ENCODE results near the gene FABP1. TPM values are rescaled to one million over a fixed set of nuclear protein-coding genes. Genes with fewer than 3 reads are reported as not detected.

Gene FABP1
- polyA plus RNA-seq, 2 of the 4 experiments (the other 2 are of a cell fraction), result not detected

DNA sequence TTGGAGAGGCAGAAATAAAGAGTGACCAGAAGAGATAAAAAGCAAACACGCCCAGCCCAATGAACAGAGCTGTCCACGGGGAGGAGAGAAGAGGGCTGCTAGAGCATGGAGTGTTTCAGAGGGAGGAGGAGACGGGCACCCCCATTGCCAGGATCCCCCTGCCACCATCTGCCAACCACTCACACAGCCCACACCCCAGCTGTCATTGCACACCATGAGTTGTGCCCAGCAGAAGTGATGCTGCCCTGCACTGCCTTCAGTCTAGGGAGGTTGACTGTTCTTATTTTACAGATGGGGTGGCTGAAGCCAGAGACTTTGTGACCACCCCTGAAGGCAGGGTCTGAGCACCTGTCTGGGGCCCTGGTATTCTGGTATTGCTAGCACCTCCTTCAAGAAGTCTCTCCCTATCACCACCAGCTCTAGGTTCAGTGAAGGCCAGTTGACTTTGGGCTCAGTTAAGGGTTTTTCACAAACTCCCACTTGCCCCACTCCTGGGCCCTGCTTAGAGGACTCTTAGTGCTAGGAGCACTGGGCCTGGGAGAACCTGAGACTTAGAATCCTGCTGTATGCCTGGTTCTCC, 2.4 kb downstream of the FABP1 start (continued):
- no peak for TF ChIP-seq HES2 (IDR thresholded peaks at IDR 0.05)

DNA sequence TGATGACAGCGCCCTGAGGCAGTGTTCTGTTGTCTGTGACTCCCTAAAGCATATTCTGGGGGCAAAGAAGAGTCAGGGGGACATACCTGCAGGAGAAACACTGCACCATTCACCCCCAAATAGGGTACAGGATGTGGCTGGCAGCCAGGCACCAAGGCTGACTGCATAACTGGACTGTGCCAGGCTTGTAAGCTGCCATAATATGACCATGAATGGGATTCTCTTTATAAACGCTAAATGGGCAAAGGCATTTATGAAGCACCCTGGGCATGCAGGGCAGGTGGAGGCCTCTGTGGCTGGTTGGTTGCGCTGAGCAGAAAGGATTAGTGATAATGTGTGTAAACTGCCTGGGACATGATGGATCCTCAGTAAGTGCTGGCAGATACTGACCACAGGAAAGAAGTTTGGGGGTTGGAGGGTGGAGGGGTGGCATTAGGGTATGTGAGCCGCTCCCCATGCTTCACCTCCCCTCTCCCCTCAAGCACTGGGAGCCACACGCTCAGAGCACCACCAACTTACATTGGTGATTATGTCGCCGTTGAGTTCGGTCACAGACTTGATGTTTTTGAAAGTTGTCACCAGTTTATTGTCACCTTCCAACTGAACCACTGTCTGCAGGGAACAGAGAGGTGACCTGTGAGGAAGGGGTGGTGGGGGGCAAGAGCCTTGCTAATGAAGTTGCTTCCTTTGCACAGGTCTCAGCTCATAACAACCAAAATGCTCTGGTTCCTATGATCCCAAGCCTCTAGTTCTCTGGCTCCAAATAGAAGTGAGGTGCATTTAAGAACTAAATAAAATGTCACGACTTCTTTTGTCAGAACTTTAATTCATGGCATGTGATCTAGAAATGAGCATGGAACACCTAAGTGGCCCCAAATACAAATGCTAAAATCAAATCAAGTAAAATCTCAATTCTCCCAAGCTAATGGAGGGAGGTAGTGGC, 3.6 kb downstream of the FABP1 start:
- DNase-seq (ENCODE audit: low read depth in 1 of 2, low spot score in 1 of 2) (no peak), ATAC-seq (no peak), FAIRE-seq (no peak)
- CTCF ChIA-PET, result interaction anchor here (0.6 kb wide), 1 partner anchor 64 kb away, joined by 3 read pairs; no protein-coding TSS in a partner anchor
- no peak overlapping the region for H3K4me2 ChIP-seq
- POLR2A ChIA-PET, result no interaction called here
- no peaks in the 10 kb centered on the region for H3K4me1 ChIP-seq
- 30% methylated on average over 9 of the region's 9 CpGs for WGBS (ENCODE audit: missing lambda C conversion rate)
- TF ChIP-seq MAZ (IDR thresholded peaks at IDR 0.05; ENCODE audit: borderline replicate concordance, low read depth, low read length), result no peak
- TF ChIP-seq MYC (IDR thresholded peaks at IDR 0.05; ENCODE audit: borderline replicate concordance, low read length), result no peak
- no peak for TF ChIP-seq REST (IDR thresholded peaks at IDR 0.05)
- TF ChIP-seq RCOR1 (IDR thresholded peaks at IDR 0.05; ENCODE audit: low read depth, low read length), result no peak
- no peak for TF ChIP-seq RNF2 (IDR thresholded peaks at IDR 0.05; ENCODE audit: borderline replicate concordance, low read depth)
- no peak for TF ChIP-seq ESRRA (IDR thresholded peaks at IDR 0.05; ENCODE audit: borderline replicate concordance, low read length)
- no peaks in the 10 kb centered on the region for H3K9me3 ChIP-seq
- no peak overlapping the region for H3K27ac ChIP-seq
- H3K4me3 ChIP-seq, result no peak overlapping the region

GRCh38 chr2:88123164-88123974, 4.5 kb downstream of the FABP1 start:
- TF ChIP-seq HES2 (IDR thresholded peaks at IDR 0.05), result no peak
- no peak for TF ChIP-seq RAD21 (conservative IDR thresholded peaks at IDR 0.05 in 1 of 2, IDR thresholded peaks at IDR 0.05 in 1 of 2)
- no peak for TF ChIP-seq EHMT2 (IDR thresholded peaks at IDR 0.05; ENCODE audit: low read depth)
- TF ChIP-seq EHF (CRISPR knock-in tag; IDR thresholded peaks at IDR 0.05), result no peak
- TF ChIP-seq, protein P1, sequence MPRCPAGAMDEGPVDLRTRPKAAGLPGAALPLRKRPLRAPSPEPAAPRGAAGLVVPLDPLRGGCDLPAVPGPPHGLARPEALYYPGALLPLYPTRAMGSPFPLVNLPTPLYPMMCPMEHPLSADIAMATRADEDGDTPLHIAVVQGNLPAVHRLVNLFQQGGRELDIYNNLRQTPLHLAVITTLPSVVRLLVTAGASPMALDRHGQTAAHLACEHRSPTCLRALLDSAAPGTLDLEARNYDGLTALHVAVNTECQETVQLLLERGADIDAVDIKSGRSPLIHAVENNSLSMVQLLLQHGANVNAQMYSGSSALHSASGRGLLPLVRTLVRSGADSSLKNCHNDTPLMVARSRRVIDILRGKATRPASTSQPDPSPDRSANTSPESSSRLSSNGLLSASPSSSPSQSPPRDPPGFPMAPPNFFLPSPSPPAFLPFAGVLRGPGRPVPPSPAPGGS (IDR thresholded peaks at IDR 0.05), result no peak
- TF ChIP-seq RARB (CRISPR knock-in tag; IDR thresholded peaks at IDR 0.05), result no peak
- TF ChIP-seq FOSB (CRISPR knock-in tag; IDR thresholded peaks at IDR 0.05), result no peak
- TF ChIP-seq ELK1 (IDR thresholded peaks at IDR 0.05; ENCODE audit: low read depth, low read length), result no peak
- TF ChIP-seq REST (IDR thresholded peaks at IDR 0.05), result no peak
- TF ChIP-seq MAX (IDR thresholded peaks at IDR 0.05), result no peak
- no peak for TF ChIP-seq RFX5 (IDR thresholded peaks at IDR 0.05)
- TF ChIP-seq HOXB5 (CRISPR knock-in tag; IDR thresholded peaks at IDR 0.05), result no peak
- no peak for TF ChIP-seq JUNB (IDR thresholded peaks at IDR 0.05)
- TF ChIP-seq HOXA7 (CRISPR knock-in tag; IDR thresholded peaks at IDR 0.05), result no peak
- TF ChIP-seq RCOR1 (IDR thresholded peaks at IDR 0.05; ENCODE audit: low read depth, low read length), result no peak
- ATAC-seq (no peak), FAIRE-seq (no peak), DNase-seq (ENCODE audit: low read depth in 1 of 2, low spot score in 1 of 2) (no peak)
- Histone ChIP-seq H3K4me2 (no peak overlapping the region), H3K27ac (no peak overlapping the region), H3K9me3 (no peaks in the 10 kb centered on the region), H3K4me3 (no peak overlapping the region), H3K4me1 (no peaks in the 10 kb centered on the region)
- ChIA-PET CTCF (interaction anchor here (1.1 kb wide), 1 partner anchor 37 kb away, joined by 3 read pairs; no protein-coding TSS in a partner anchor), POLR2A (no interaction called here)
- 7% methylated on average over 5 of the region's 5 CpGs for WGBS (ENCODE audit: missing lambda C conversion rate)
